ENCODE results near the gene AMBRA1.

GRCh38 chr11:46380340-46381047, 213.3 kb downstream of the AMBRA1 start:
- TF ChIP-seq CTCF (IDR thresholded peaks at IDR 0.05), result no peak
- TF ChIP-seq POLR2AphosphoS5 (IDR thresholded peaks at IDR 0.05), result no peak
